Stimulated activated CD4-positive, alpha-beta T cell treated with anti-CD3 and anti-CD28 coated beads, TNF-alpha, amount 100 ng/mL, for 1 hour (primary cell): ENCODE measurements around the gene MED9.

Experiments used
- DNase-seq, 3 donors: peaks; one replicate each; pipeline ENCODE4 v3.0.0-alpha.2; 2020; ENCODE audit warnings: low read depth in 3 of 3, low spot score in 1 of 3

MED9 gene

DNA sequence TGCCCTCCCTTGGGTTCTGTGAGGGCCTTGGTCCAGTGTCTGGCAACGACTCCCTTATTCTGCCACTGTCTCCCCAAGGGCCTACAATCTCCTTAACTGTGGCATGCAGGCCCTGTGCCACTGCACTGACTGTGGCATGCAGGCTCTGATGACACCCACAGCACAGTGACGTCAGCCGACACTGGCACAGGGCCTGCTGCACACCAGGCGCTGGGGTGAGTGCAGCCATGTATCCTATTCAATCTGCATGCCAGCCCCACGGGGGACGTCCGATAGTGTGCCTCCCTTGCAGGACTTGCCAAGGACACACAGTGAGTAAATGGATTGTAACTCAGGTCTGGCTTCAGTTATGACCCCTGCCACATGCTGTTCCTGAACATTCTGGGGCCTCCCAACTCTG lies 59.2 kb downstream of the MED9 start:
- no peak for DNase-seq

GRCh38 chr17:17536702-17537101 lies 59.9 kb downstream of the MED9 start:
- DNase-seq = no peak

DNA sequence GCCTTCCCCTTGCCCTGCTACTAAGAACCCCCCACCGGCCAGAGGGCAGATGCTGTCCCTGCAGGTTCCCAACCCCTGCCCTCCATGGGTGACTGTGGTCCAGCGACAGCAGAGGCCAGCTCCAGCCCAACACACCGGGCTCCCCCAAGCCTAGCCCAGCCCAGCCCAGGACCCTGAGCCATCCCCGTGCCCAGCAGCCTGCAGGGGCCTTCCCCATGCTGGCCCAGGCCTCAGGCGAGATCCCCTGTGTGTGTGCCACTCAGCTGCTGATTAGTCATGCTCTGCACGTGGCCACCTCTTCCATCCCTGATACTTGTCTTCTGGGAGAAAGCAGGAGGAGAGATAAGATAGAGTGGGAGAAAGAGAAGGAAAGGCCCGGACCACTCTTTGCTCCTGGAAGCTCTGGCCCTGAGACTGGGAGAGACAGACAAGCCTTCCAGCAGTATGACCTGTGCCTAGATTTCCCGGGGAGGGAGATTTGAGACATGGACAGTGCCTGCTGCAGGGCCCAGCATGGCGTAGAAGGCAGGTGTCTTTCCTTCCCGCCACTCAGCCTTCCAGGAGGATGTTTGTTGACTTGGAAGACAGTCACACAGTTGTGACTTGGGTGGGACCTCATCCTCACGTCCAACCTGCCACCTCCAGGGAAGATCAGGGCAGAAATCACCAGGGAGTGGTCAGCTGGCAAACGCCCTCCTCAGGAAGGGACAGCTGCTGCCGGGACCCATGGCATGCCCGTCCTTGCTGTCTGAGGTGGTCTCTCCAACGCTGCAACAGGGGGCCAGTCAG lies 60.7 kb downstream of the MED9 start:
- no peak for DNase-seq

GRCh38 chr17:17538417-17539391 lies 61.9 kb downstream of the MED9 start:
- no peak for DNase-seq

- DNase-seq = no peak
These were observed 62.8 kb downstream of the MED9 start for GRCh38 chr17:17539591-17539990.

GRCh38 chr17:17540278-17540906 lies 63.6 kb downstream of the MED9 start:
- no peak for DNase-seq

- DNase-seq = no peak
These were observed 64.3 kb downstream of the MED9 start for GRCh38 chr17:17540935-17541639.

DNA sequence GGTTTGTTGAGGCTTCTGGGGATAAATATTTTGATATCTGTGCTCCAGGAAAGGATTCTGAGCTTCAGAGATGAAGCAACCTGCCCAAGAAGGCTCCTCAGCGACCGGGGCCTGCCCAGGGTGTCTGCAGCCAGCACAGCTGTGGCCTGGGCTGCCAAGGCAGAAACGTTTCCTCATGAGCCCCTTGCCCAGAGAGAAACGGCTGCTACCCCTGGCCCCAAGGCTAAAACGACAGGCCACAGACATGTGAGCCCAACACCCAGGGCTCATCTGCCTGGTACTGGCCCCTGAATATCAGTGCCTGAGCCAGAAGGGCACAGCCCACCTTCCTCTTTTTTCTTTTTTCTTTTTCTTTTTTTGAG lies 64.8 kb downstream of the MED9 start:
- DNase-seq = no peak
